ENCODE measurements around the gene ILK. TPM values are rescaled to one million over a fixed set of nuclear protein-coding genes. Genes with fewer than 3 reads are reported as not detected.

ILK gene
- total and polyA plus RNA-seq, 2 of the 13 experiments (the other 11 are each of a cell fraction or from before 2014, with no cell fraction given) = 70.3 to 108 TPM

- TF ChIP-seq YEATS4 (CRISPR knock-in tag; IDR thresholded peaks at IDR 0.05; ENCODE audit: borderline replicate concordance) (peak; percentile 97; the same call in 1 of the 2 replicates), ZNF598 (CRISPR knock-in tag; IDR thresholded peaks at IDR 0.05; ENCODE audit: borderline replicate concordance) (no peak), PRDM4 (CRISPR knock-in tag; IDR thresholded peaks at IDR 0.05; ENCODE audit: borderline replicate concordance) (peak; percentile 46; the same call in 1 of the 2 replicates), ZNF124 (CRISPR knock-in tag; IDR thresholded peaks at IDR 0.05) (peak; percentile 84; the same call in 1 of the 2 replicates), CSRNP1 (CRISPR knock-in tag; IDR thresholded peaks at IDR 0.05) (peak; percentile 85; the same call in 1 of the 2 replicates), ZFP36 (IDR thresholded peaks at IDR 0.05; ENCODE audit: borderline replicate concordance, low read depth, low read length, partially characterized antibody) (no peak), ZNF549 (CRISPR knock-in tag; IDR thresholded peaks at IDR 0.05) (no peak), MTF1 (CRISPR knock-in tag; IDR thresholded peaks at IDR 0.05) (no peak), ZNF329 (CRISPR knock-in tag; IDR thresholded peaks at IDR 0.05; ENCODE audit: low read depth) (peak; percentile 87), ZNF414 (CRISPR knock-in tag; IDR thresholded peaks at IDR 0.05) (peak; percentile 96), TFDP2 (CRISPR knock-in tag; IDR thresholded peaks at IDR 0.05) (peak; percentile 84), MTF2 (CRISPR knock-in tag; IDR thresholded peaks at IDR 0.05; ENCODE audit: borderline replicate concordance) (peak; percentile 89; the same call in 1 of the 2 replicates), ZHX1 (CRISPR knock-in tag; IDR thresholded peaks at IDR 0.05; ENCODE audit: low read depth) (peak; percentile 29), SNAI1 (CRISPR knock-in tag; IDR thresholded peaks at IDR 0.05; ENCODE audit: borderline replicate concordance) (no peak), ZNF552 (CRISPR knock-in tag; IDR thresholded peaks at IDR 0.05; ENCODE audit: borderline replicate concordance) (no peak)
Measured at GRCh38 chr11:6603287-6604080, at the start of gene ILK, which contains the start of gene RRP8 (continued).
